ENCODE measurements around the gene ATP5PD. TPM values are rescaled to one million over a fixed set of nuclear protein-coding genes. Genes with fewer than 3 reads are reported as not detected.
"Not testable (repeated sequence)": the region's sequence is repeated elsewhere in the genome, so short reads cannot be mapped to it uniquely, and the experiment has no call there.

The ATP5PD gene
- total RNA-seq, 1 donor from 2014 or later, result 212 TPM

DNA sequence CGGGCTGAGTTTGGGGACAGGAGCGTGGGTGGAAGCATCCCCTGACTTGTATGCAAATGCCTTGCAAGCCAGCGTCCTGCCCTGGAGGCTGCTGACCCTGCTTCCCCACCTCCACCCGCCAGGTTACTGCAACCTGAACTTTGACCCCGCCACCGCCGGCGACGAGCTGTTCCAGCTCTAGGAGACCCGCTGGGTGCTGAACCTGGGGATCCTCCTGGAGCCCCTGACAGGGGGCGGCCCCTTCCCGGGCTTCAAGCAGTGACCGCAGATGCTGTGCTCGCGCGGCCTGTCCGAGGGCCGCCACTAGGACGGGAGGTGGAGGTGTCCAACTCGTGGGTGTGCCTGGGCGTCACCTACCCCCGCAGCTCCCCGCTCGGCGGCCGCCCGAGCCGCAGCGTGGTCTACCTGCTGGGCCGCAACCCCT lies 30.3 kb upstream of the ATP5PD start:
- H3K4me1 Mint-ChIP-seq (ENCODE audit: unreplicated experiment), result peaks cover 37% of the 10 kb centered on the region
- DNase-seq (ENCODE audit: extremely low spot score, unreplicated experiment), result no peak
- no peaks in the 10 kb centered on the region for H3K9me3 Mint-ChIP-seq (ENCODE audit: unreplicated experiment)
- no peak for TF ChIP-seq CTCF (IDR thresholded peaks at IDR 0.05)
- H3K27ac Mint-ChIP-seq (ENCODE audit: unreplicated experiment), result no peak overlapping the region
- no peak overlapping the region for H3K4me3 Mint-ChIP-seq (ENCODE audit: unreplicated experiment)
- no peaks in the 10 kb centered on the region for H3K36me3 Mint-ChIP-seq (ENCODE audit: unreplicated experiment)
- no peaks in the 10 kb centered on the region for H3K27me3 Mint-ChIP-seq (ENCODE audit: unreplicated experiment)

DNA sequence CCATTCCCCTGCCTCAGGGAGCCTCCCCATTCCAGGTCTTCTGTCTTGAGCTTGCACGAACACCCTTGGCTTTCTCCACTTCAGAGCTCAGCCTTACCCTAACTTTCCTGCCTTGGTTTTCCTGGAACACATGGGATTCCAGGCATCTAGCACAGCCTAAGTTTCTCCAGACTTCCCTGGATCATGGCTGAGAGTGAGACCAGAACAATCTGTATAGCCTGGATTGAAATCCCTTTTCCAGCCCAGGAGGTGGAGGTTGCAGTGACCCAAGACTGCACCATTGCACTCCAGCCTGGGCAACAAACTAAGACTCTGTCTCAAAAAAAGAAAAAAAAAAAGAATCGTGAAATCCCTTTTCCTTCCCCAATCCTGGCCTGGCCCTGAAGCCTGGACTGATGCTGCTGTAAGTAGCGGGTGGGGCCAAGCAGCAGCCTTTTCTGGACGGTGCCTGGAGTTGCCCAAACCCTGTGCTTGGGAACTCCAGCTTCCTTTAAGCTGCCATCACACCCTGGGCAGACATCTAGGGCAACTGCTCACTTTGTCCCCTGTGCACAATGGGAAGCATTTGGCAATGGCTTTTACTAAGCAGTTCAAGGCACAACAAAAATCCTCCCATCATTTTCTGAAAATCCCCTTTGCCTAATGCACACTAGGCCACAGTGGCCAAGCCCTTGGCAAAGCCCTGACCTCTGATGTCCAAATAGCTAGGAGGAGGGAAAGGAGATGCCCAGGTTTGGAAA lies 29.0 kb upstream of the ATP5PD start:
- Mint-ChIP-seq H3K4me1 (ENCODE audit: unreplicated experiment) (peaks cover 24% of the 10 kb centered on the region), H3K4me3 (ENCODE audit: unreplicated experiment) (no peak overlapping the region), H3K9me3 (ENCODE audit: unreplicated experiment) (no peaks in the 10 kb centered on the region), H3K27me3 (ENCODE audit: unreplicated experiment) (no peaks in the 10 kb centered on the region), H3K36me3 (ENCODE audit: unreplicated experiment) (no peaks in the 10 kb centered on the region), H3K27ac (ENCODE audit: unreplicated experiment) (no peak overlapping the region)
- no peak for DNase-seq (ENCODE audit: extremely low spot score, unreplicated experiment)
- no peak for TF ChIP-seq CTCF (IDR thresholded peaks at IDR 0.05)

DNA sequence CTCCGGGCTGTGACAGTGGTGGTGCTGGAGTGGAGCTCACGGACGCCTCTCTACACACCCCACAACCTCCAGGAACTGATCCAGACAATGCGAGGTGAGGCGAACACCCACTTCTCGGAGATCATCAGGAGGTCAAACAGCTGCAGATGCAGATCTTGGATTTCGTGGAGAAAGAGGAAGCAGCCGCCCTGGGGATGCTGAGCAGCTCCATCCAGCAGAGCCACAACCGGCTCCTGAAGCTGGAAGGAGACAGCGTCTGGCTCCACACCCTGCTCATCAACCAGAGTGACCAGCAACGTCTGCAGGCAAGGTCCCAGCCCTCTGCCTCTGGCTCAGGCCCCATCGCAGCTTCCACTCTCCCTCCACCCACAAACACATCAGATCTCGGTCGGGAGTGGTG lies 27.8 kb upstream of the ATP5PD start:
- Mint-ChIP-seq H3K4me3 (ENCODE audit: unreplicated experiment) (no peak overlapping the region), H3K36me3 (ENCODE audit: unreplicated experiment) (no peaks in the 10 kb centered on the region)
- no peak for DNase-seq (ENCODE audit: extremely low spot score, unreplicated experiment)

GRCh38 chr17:75073618-75074047 lies 26.9 kb upstream of the ATP5PD start:
- DNase-seq (ENCODE audit: extremely low spot score, unreplicated experiment), result no peak
- no peak overlapping the region for H3K4me3 Mint-ChIP-seq (ENCODE audit: unreplicated experiment)
- H3K36me3 Mint-ChIP-seq (ENCODE audit: unreplicated experiment), result no peaks in the 10 kb centered on the region
- peaks cover 8% of the 10 kb centered on the region for H3K4me1 Mint-ChIP-seq (ENCODE audit: unreplicated experiment)
- H3K27me3 Mint-ChIP-seq (ENCODE audit: unreplicated experiment), result no peaks in the 10 kb centered on the region
- no peak for TF ChIP-seq CTCF (IDR thresholded peaks at IDR 0.05)
- no peak overlapping the region for H3K27ac Mint-ChIP-seq (ENCODE audit: unreplicated experiment)
- no peaks in the 10 kb centered on the region for H3K9me3 Mint-ChIP-seq (ENCODE audit: unreplicated experiment)

More for the DNA sequence above, 27.8 kb upstream of the ATP5PD start:
- H3K27ac Mint-ChIP-seq (ENCODE audit: unreplicated experiment), result no peak overlapping the region
- peaks cover 17% of the 10 kb centered on the region for H3K4me1 Mint-ChIP-seq (ENCODE audit: unreplicated experiment)
- no peaks in the 10 kb centered on the region for H3K27me3 Mint-ChIP-seq (ENCODE audit: unreplicated experiment)
- no peak for TF ChIP-seq CTCF (IDR thresholded peaks at IDR 0.05)
- H3K9me3 Mint-ChIP-seq (ENCODE audit: unreplicated experiment), result no peaks in the 10 kb centered on the region

DNA sequence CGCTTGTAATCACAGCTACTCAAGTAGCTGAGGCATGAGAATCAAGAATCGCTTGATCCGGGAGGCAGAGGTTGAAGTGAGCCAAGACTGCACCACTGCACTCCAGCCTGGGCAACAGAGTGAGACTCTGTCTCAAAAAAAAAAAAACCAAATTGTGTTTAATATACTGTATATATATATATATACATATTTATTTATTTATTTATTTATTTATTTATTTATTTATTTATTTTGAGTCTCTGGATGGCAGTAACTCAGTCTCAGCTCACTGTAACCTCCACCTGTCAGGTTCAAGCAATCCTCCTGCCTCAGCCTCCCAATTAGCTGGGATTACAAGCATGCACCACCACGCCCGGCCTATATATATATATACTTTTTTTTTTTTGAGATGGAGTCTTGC lies 26.1 kb upstream of the ATP5PD start:
- H3K4me3 Mint-ChIP-seq (ENCODE audit: unreplicated experiment); H3K9me3 Mint-ChIP-seq (ENCODE audit: unreplicated experiment); H3K4me1 Mint-ChIP-seq (ENCODE audit: unreplicated experiment); H3K27ac Mint-ChIP-seq (ENCODE audit: unreplicated experiment); DNase-seq (ENCODE audit: extremely low spot score, unreplicated experiment); H3K36me3 Mint-ChIP-seq (ENCODE audit: unreplicated experiment); H3K27me3 Mint-ChIP-seq (ENCODE audit: unreplicated experiment): not testable (repeated sequence)

DNA sequence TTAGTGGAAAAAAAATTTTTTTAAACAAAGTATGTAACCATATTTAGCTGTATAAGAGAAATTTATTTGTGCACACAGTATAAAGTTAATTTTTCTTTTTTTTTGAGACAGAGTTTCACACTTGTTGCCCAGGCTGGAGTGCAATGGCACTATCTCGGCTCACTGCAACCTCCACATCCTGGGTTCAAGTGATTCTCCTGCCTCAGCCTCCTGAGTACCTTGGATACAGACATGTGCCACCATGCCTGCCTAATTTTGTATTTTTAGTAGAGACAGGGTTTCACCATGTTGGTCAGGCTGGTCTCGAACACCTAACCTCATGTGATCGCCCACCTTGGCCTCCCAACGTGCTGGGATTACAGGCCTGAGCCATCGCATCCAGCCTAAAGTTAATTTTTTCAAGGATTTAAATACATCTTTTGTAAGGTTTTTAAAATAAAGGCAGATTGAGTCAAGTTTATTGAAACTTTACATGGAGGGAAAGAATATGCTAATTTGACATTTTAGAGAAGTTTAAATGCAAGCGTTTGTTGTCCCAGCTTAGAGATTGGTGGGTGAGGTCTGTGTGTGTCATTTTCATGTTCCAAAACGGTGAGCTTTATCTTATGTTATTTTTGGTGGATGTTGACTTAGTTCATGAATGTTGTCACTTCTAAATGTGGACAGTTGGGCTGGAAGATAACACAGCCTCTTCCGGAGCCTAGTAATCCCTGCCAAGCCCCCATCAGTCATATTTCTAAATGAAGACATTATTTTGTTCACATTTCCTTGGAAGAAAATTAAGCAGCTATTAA lies 24.9 kb upstream of the ATP5PD start:
- H3K9me3 Mint-ChIP-seq (ENCODE audit: unreplicated experiment); H3K4me3 Mint-ChIP-seq (ENCODE audit: unreplicated experiment); H3K4me1 Mint-ChIP-seq (ENCODE audit: unreplicated experiment); H3K36me3 Mint-ChIP-seq (ENCODE audit: unreplicated experiment); DNase-seq (ENCODE audit: extremely low spot score, unreplicated experiment); H3K27me3 Mint-ChIP-seq (ENCODE audit: unreplicated experiment); H3K27ac Mint-ChIP-seq (ENCODE audit: unreplicated experiment): not testable (repeated sequence)
